HCT116 (cell line): ENCODE measurements around the gene HTRA2. TPM values are rescaled to one million over a fixed set of nuclear protein-coding genes. Genes with fewer than 3 reads are reported as not detected.

ENCODE experiments used
- ATAC-seq: fragments of 200-7000 bp; cut with Tn5 transposase; 2 replicates; pipeline ENCODE4 v1.9.1; 2020; ENCODE audit warnings: mild to moderate bottlenecking, moderate library complexity
- BruUV-seq: library from RNA; stranded (reverse); fragments of 400-500 nt; replicated peaks from 2 replicates; lab custom pipeline; 2021; lab: Mats Ljungman, UMichigan
- CTCF ChIA-PET: fragments of 300-600 bp; sonication (Branson Sonifier 250); formaldehyde crosslinking; loops from one replicate; lab custom pipeline; 2021; ENCODE audit warnings: antibody characterized with exemption; lab: Charles Lee
- POLR2A ChIA-PET: fragments of 300-600, 350-600 bp; sonication (Branson Sonifier 250); formaldehyde crosslinking; loops from one replicate; lab custom pipeline; 2021; ENCODE audit warnings: antibody characterized with exemption; lab: Charles Lee
- RAD21 ChIA-PET, 2 experiments: fragments of 300-600 bp; sonication (Branson Sonifier 250); formaldehyde crosslinking; loops; one replicate each; lab custom pipeline; 2023; ENCODE audit warnings: low total read pairs in 2 of 2; ENCODE audit not compliant: uncharacterized antibody in 2 of 2, unreplicated experiment in 2 of 2, low non-redundant PET in 1 of 2; lab: Charles Lee
- DNase-seq: peaks from one replicate; pipeline ENCODE4 v3.0.0-alpha.2; 2010; ENCODE audit warnings: low read depth, low spot score
- H2AFZ ChIP-seq: fragments of 200-600 bp; shearing (Covaris generic), sonication (generic); 2 replicates; pipeline ENCODE4 v1.6.1; 2017; ENCODE audit warnings: low read depth, mixed run types, mixed read lengths, antibody characterized with exemption, low read length; ENCODE audit not compliant: poor library complexity, severe bottlenecking
- H3K27ac ChIP-seq: 2 replicates; pipeline ENCODE4 v1.5.1; 2012; ENCODE audit warnings: low read depth, low read length
- H3K27me3 ChIP-seq: fragments of 200-600 bp; sonication (generic); 2 replicates; pipeline ENCODE4 v1.6.1; 2016; ENCODE audit warnings: mixed run types, low read length, mixed read lengths; ENCODE audit not compliant: insufficient read depth
- H3K36me3 ChIP-seq, 2 experiments: fragments of 200-500 bp in 1 of 2; fragments of 200-600 bp in 1 of 2; sonication (Bioruptor generic) in 1 of 2; sonication (generic) in 1 of 2; 2 replicates each; pipeline versions ENCODE4 v1.5.1 to v1.6.1; 2014 to 2016; ENCODE audit warnings: low read length in 2 of 2, inconsistent platforms in 1 of 2, mixed read lengths in 1 of 2, mixed run types in 1 of 2; ENCODE audit not compliant: insufficient read depth in 2 of 2, control insufficient read depth in 1 of 2
- H3K4me1 ChIP-seq, 2 experiments: fragments of 200-600 bp in 1 of 2; sonication (generic) in 1 of 2; 2 replicates each; pipeline versions ENCODE4 v1.5.1 to v1.6.1; 2012 to 2017; ENCODE audit warnings: low read length in 2 of 2, inconsistent platforms in 1 of 2, mild to moderate bottlenecking in 1 of 2, mixed read lengths in 1 of 2, mixed run types in 1 of 2, moderate library complexity in 1 of 2; ENCODE audit not compliant: insufficient read depth in 2 of 2, control insufficient read depth in 1 of 2
- H3K4me2 ChIP-seq: fragments of 200-600 bp; sonication (generic); 2 replicates; pipeline ENCODE4 v1.6.1; 2017; ENCODE audit warnings: mixed run types, low read length, mixed read lengths
- H3K4me3 ChIP-seq, 2 experiments: fragments of 200-600 bp in 1 of 2; sonication (generic) in 1 of 2; replicated peaks in 1 of 2; 2 replicates each; pipeline ENCODE4 v1.5.1; 2011 to 2016; ENCODE audit warnings: low read length in 2 of 2, control low read depth in 1 of 2, low read depth in 1 of 2, mild to moderate bottlenecking in 1 of 2, mixed read lengths in 1 of 2, mixed run types in 1 of 2
- H3K79me2 ChIP-seq: fragments of 200-600 bp; sonication (generic); 2 replicates; pipeline ENCODE4 v1.6.1; 2017; ENCODE audit warnings: mild to moderate bottlenecking, mixed run types, low read length, moderate library complexity, mixed read lengths; ENCODE audit not compliant: insufficient read depth
- H3K9ac ChIP-seq: fragments of 200-600 bp; sonication (generic); 2 replicates; pipeline ENCODE4 v1.6.1; 2016; ENCODE audit warnings: low read length, mixed read lengths
- H3K9me2 ChIP-seq: fragments of 200-600 bp; sonication (generic), shearing (Covaris generic); 2 replicates; pipeline ENCODE4 v1.6.1; 2017; ENCODE audit warnings: mixed run types, mild to moderate bottlenecking, moderate library complexity; ENCODE audit not compliant: insufficient read depth
- H3K9me3 ChIP-seq, 2 experiments: fragments of 200-500 bp in 1 of 2; fragments of 200-600 bp in 1 of 2; sonication (Bioruptor generic) in 1 of 2; sonication (generic) in 1 of 2; 2 replicates each; pipeline ENCODE4 v1.6.1; 2014 to 2017; ENCODE audit warnings: low read length in 2 of 2, mixed read lengths in 2 of 2, inconsistent platforms in 1 of 2, low read depth in 1 of 2, mild to moderate bottlenecking in 1 of 2, mixed run types in 1 of 2, moderate library complexity in 1 of 2; ENCODE audit not compliant: control insufficient read depth in 1 of 2, insufficient read depth in 1 of 2
- H4K20me1 ChIP-seq: fragments of 200-600 bp; sonication (generic), shearing (Covaris generic); 2 replicates; pipeline ENCODE4 v1.6.1; 2017; ENCODE audit warnings: mixed run types, mild to moderate bottlenecking, moderate library complexity; ENCODE audit not compliant: insufficient read depth
- CBX3 ChIP-seq: IDR thresholded peaks from 2 replicates; pipeline ENCODE4 v1.6.1; 2012; ENCODE audit warnings: low read depth
- CEBPB ChIP-seq: IDR thresholded peaks from 2 replicates; pipeline ENCODE4 v1.6.1; 2012; ENCODE audit warnings: low read depth
- EGR1 ChIP-seq: IDR thresholded peaks from 2 replicates; pipeline ENCODE4 v1.6.1; 2012; ENCODE audit warnings: low read depth
- EZH2phosphoT487 ChIP-seq: fragments of 200-600 bp; IDR thresholded peaks from 2 replicates; pipeline ENCODE4 v1.6.1; 2018; ENCODE audit warnings: antibody characterized with exemption, borderline replicate concordance
- FOSL1 ChIP-seq: IDR thresholded peaks from 2 replicates; pipeline ENCODE4 v1.6.1; 2012; ENCODE audit warnings: low read depth
- JUND ChIP-seq: IDR thresholded peaks from 2 replicates; pipeline ENCODE4 v1.6.1; 2012
- POLR2AphosphoS5 ChIP-seq: IDR thresholded peaks from 2 replicates; pipeline ENCODE4 v1.6.1; 2011; ENCODE audit warnings: mild to moderate bottlenecking, low read depth, low read length, moderate library complexity
- RAD21 ChIP-seq: IDR thresholded peaks from 2 replicates; pipeline ENCODE4 v1.6.1; 2012; ENCODE audit warnings: low read depth, mild to moderate bottlenecking
- SIN3A ChIP-seq: IDR thresholded peaks from 2 replicates; pipeline ENCODE4 v1.6.1; 2012; ENCODE audit warnings: low read depth
- SP1 ChIP-seq: IDR thresholded peaks from 2 replicates; pipeline ENCODE4 v1.6.1; 2012; ENCODE audit warnings: low read depth
- ZFX ChIP-seq: fragments of 450-650 bp; IDR thresholded peaks from 2 replicates; pipeline ENCODE4 v1.6.1; 2017
- intact Hi-C: fragments of 100-400 bp; cut with micrococcal nuclease; formaldehyde crosslinking; loops from 2 replicates; pipeline ENCODE4 v1.10.0; 2022
- total RNA-seq: library from RNA; stranded (reverse); gene quantifications from one replicate; pipeline ENCODE4 v1.2.1, GENCODE V29; 2021; ENCODE audit not compliant: unreplicated experiment
- TF ChIP-seq, protein P1 (sequence below): IDR thresholded peaks from 2 replicates; pipeline ENCODE4 v1.6.1; 2011; ENCODE audit warnings: mild to moderate bottlenecking, low read length, moderate library complexity; ENCODE audit not compliant: insufficient replicate concordance; ENCODE audit errors: extremely low read depth
- TF ChIP-seq, protein P2 (sequence below): IDR thresholded peaks from 2 replicates; pipeline ENCODE4 v1.6.1; 2012; ENCODE audit warnings: low read depth
- TF ChIP-seq, protein P3 (sequence below), 3 experiments: fragments of 200-600 bp in 1 of 3; sonication (generic) in 1 of 3; IDR thresholded peaks in 2 of 3; conservative IDR thresholded peaks in 1 of 3; 2 replicates each; pipeline ENCODE4 v1.5.1; 2012 to 2017; ENCODE audit warnings: low read depth in 2 of 3, low read length in 2 of 3, antibody characterized with exemption in 1 of 3, borderline replicate concordance in 1 of 3, control low read depth in 1 of 3, mild to moderate bottlenecking in 1 of 3, mixed read lengths in 1 of 3, mixed run types in 1 of 3, moderate library complexity in 1 of 3; ENCODE audit not compliant: insufficient read depth in 1 of 3
- TF ChIP-seq, protein P4 (sequence below): IDR thresholded peaks from 2 replicates; pipeline ENCODE4 v1.6.1; 2012
- TF ChIP-seq, protein P5 (sequence below): IDR thresholded peaks from 2 replicates; pipeline ENCODE4 v1.6.1; 2012

Gene HTRA2
- total RNA-seq, 1 experiment from 2014 or later = 36.2 TPM

DNA sequence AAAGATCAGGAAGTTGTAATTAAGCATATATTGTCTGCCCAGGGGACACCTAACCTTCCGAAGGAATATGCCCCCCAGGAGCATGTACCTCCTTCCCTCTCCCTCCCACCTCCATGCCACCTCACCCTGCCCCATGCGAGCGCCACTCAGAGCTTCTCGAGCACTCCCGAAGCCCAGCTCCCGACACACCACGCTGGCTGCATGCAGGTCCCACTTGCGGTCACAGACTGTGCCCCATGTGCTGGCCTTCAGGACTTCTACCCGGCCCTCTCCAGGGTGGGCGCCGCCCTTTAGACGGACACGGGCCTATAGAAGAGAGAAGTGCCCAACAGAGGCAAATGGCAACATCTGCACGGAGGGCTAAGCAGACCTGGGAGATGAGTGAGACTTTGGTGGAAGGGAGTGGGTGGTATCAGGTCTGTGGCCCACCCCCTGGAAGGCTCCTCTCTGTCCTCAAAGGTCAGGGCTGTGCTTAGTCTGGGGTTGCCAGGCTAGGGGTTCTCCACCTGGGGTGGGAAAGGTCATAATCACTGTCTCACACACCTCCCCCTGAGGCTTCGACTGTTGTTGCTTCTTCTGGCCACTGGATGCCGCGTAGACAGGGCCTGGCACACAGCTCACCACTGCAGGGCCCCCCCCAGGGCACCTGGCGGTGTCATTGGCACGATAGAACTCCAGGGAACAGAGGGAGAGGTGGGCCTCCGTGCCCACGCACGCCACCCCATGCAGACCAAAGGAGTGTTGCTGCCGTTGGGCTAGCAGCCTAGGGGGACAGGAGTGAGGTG lies 6.6 kb downstream of the HTRA2 start:
- ChIA-PET RAD21 (no interaction called here), POLR2A (no interaction called here), CTCF (no interaction called here)
- no peak overlapping the region for H3K9ac ChIP-seq
- no peaks in the 10 kb centered on the region for H3K27me3 ChIP-seq
- no peak overlapping the region for H3K4me3 ChIP-seq
- no peaks in the 10 kb centered on the region for H3K79me2 ChIP-seq
- DNase-seq (no peak), ATAC-seq (peak; percentile 43; the same call in 1 of the 2 replicates)
- TF ChIP-seq, protein P1, sequence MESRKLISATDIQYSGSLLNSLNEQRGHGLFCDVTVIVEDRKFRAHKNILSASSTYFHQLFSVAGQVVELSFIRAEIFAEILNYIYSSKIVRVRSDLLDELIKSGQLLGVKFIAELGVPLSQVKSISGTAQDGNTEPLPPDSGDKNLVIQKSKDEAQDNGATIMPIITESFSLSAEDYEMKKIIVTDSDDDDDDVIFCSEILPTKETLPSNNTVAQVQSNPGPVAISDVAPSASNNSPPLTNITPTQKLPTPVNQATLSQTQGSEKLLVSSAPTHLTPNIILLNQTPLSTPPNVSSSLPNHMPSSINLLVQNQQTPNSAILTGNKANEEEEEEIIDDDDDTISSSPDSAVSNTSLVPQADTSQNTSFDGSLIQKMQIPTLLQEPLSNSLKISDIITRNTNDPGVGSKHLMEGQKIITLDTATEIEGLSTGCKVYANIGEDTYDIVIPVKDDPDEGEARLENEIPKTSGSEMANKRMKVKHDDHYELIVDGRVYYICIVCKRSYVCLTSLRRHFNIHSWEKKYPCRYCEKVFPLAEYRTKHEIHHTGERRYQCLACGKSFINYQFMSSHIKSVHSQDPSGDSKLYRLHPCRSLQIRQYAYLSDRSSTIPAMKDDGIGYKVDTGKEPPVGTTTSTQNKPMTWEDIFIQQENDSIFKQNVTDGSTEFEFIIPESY = no peak
- TF ChIP-seq RAD21 = no peak
- TF ChIP-seq, protein P2, sequence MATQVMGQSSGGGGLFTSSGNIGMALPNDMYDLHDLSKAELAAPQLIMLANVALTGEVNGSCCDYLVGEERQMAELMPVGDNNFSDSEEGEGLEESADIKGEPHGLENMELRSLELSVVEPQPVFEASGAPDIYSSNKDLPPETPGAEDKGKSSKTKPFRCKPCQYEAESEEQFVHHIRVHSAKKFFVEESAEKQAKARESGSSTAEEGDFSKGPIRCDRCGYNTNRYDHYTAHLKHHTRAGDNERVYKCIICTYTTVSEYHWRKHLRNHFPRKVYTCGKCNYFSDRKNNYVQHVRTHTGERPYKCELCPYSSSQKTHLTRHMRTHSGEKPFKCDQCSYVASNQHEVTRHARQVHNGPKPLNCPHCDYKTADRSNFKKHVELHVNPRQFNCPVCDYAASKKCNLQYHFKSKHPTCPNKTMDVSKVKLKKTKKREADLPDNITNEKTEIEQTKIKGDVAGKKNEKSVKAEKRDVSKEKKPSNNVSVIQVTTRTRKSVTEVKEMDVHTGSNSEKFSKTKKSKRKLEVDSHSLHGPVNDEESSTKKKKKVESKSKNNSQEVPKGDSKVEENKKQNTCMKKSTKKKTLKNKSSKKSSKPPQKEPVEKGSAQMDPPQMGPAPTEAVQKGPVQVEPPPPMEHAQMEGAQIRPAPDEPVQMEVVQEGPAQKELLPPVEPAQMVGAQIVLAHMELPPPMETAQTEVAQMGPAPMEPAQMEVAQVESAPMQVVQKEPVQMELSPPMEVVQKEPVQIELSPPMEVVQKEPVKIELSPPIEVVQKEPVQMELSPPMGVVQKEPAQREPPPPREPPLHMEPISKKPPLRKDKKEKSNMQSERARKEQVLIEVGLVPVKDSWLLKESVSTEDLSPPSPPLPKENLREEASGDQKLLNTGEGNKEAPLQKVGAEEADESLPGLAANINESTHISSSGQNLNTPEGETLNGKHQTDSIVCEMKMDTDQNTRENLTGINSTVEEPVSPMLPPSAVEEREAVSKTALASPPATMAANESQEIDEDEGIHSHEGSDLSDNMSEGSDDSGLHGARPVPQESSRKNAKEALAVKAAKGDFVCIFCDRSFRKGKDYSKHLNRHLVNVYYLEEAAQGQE = no peak
- TF ChIP-seq SIN3A = no peak
- TF ChIP-seq ZFX = no peak
- TF ChIP-seq, protein P3, sequence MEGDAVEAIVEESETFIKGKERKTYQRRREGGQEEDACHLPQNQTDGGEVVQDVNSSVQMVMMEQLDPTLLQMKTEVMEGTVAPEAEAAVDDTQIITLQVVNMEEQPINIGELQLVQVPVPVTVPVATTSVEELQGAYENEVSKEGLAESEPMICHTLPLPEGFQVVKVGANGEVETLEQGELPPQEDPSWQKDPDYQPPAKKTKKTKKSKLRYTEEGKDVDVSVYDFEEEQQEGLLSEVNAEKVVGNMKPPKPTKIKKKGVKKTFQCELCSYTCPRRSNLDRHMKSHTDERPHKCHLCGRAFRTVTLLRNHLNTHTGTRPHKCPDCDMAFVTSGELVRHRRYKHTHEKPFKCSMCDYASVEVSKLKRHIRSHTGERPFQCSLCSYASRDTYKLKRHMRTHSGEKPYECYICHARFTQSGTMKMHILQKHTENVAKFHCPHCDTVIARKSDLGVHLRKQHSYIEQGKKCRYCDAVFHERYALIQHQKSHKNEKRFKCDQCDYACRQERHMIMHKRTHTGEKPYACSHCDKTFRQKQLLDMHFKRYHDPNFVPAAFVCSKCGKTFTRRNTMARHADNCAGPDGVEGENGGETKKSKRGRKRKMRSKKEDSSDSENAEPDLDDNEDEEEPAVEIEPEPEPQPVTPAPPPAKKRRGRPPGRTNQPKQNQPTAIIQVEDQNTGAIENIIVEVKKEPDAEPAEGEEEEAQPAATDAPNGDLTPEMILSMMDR (IDR thresholded peaks at IDR 0.05 in 2 of 3, conservative IDR thresholded peaks at IDR 0.05 in 1 of 3; ENCODE audit: borderline replicate concordance in 1 of 3, insufficient read depth in 1 of 3, low read depth in 2 of 3, low read length in 2 of 3) = no peak
- TF ChIP-seq JUND = no peak
- TF ChIP-seq FOSL1 = no peak
- no peak for TF ChIP-seq EGR1
- TF ChIP-seq CBX3 = no peak
- no peak for TF ChIP-seq CEBPB
- TF ChIP-seq EZH2phosphoT487 = no peak
- TF ChIP-seq, protein P4, sequence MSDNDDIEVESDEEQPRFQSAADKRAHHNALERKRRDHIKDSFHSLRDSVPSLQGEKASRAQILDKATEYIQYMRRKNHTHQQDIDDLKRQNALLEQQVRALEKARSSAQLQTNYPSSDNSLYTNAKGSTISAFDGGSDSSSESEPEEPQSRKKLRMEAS = no peak
- TF ChIP-seq POLR2AphosphoS5 = no peak
- TF ChIP-seq SP1 = no peak
- TF ChIP-seq, protein P5, sequence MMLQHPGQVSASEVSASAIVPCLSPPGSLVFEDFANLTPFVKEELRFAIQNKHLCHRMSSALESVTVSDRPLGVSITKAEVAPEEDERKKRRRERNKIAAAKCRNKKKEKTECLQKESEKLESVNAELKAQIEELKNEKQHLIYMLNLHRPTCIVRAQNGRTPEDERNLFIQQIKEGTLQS = no peak
- H3K4me2 ChIP-seq = no peak overlapping the region
- H3K4me1 ChIP-seq = peaks cover 0 to 2% of the 10 kb centered on the region in 2 experiments; a peak in 1 of 4 replicates
- no peak overlapping the region for H2AFZ ChIP-seq
- intact Hi-C loops = no loop called here
- H3K27ac ChIP-seq = no peak overlapping the region
- no peaks in the 10 kb centered on the region for H3K9me3 ChIP-seq
- no TSS peak for BruUV-seq
- H4K20me1 ChIP-seq = no peaks in the 10 kb centered on the region
- no peaks in the 10 kb centered on the region for H3K9me2 ChIP-seq
- H3K36me3 ChIP-seq = no peaks in the 10 kb centered on the region; a peak in 1 of 4 replicates
